Measurements from ENCODE around the gene OR6B3.

The OR6B3 gene

GRCh38 chr2:240033330-240033678 is 20.0 kb downstream of the OR6B3 start:
- no peak for TF ChIP-seq CTCF (IDR thresholded peaks at IDR 0.05; ENCODE audit: extremely low read depth, insufficient read depth, missing control alignments)
- in situ Hi-C loops (cut with MboI; ENCODE audit: low pct_unique_long_range_greater_than_20kb, low sequenced_read_pairs, unreplicated experiment) = no loop called here
- no peak for DNase-seq (ENCODE audit: low spot score)

GRCh38 chr2:240032406-240033329 is 20.7 kb downstream of the OR6B3 start:
- no peak for TF ChIP-seq CTCF (IDR thresholded peaks at IDR 0.05; ENCODE audit: extremely low read depth, insufficient read depth, missing control alignments)
- in situ Hi-C loops (cut with MboI; ENCODE audit: low pct_unique_long_range_greater_than_20kb, low sequenced_read_pairs, unreplicated experiment) = no loop called here
- no peak for DNase-seq (ENCODE audit: low spot score)

- no peak for DNase-seq (ENCODE audit: low spot score)
- TF ChIP-seq CTCF (IDR thresholded peaks at IDR 0.05; ENCODE audit: extremely low read depth, insufficient read depth, missing control alignments) = no peak
- in situ Hi-C loops (cut with MboI; ENCODE audit: low pct_unique_long_range_greater_than_20kb, low sequenced_read_pairs, unreplicated experiment) = no loop called here
These were observed 22.8 kb downstream of the OR6B3 start, which contains the start of gene OR6B2 for GRCh38 chr2:240030379-240031094. TSS of gene OR6B2 (minus strand) at chr2:240030429. CDS start at chr2:240030429, 0 bp downstream.

GRCh38 chr2:240024766-240025165 is 28.6 kb downstream of the OR6B3 start:
- in situ Hi-C loops (cut with MboI; ENCODE audit: low pct_unique_long_range_greater_than_20kb, low sequenced_read_pairs, unreplicated experiment) = no loop called here
- no peak for TF ChIP-seq CTCF (IDR thresholded peaks at IDR 0.05; ENCODE audit: extremely low read depth, insufficient read depth, missing control alignments)
- DNase-seq (ENCODE audit: low spot score) = no peak

DNA sequence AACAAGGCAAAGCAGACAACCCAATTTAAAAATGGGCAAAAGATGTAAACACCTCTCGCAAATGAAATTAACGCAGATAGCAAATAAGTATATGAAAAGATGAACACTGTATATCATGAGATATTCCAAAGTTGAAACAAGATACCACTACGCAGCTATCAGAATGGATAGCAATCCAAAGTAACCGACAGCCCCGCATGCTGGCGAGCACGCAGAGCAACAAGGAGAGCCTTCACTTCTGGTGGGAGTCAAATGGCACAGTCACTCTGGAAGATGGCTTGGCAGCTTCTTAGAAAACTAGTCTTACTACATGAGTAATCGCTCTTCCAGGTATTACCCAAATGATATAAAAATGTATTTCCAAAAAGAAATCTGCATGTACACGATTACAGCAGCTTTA is 29.5 kb downstream of the OR6B3 start:
- no peak for TF ChIP-seq CTCF (IDR thresholded peaks at IDR 0.05; ENCODE audit: extremely low read depth, insufficient read depth, missing control alignments)
- DNase-seq (ENCODE audit: low spot score) = no peak
- in situ Hi-C loops (cut with MboI; ENCODE audit: low pct_unique_long_range_greater_than_20kb, low sequenced_read_pairs, unreplicated experiment) = no loop called here

- in situ Hi-C loops (cut with MboI; ENCODE audit: low pct_unique_long_range_greater_than_20kb, low sequenced_read_pairs, unreplicated experiment) = no loop called here
- TF ChIP-seq CTCF (IDR thresholded peaks at IDR 0.05; ENCODE audit: extremely low read depth, insufficient read depth, missing control alignments) = peak; percentile 86
- DNase-seq (ENCODE audit: low spot score) = peak; percentile 79
These were observed 31.7 kb downstream of the OR6B3 start for GRCh38 chr2:240021488-240022104.
